MV-4-11 (cell line): ENCODE results near the gene ANXA4.
A peak's percentile ranks its signal among the peaks of the same experiment; 100 is the strongest.
"Not testable (repeated sequence)": the region's sequence is repeated elsewhere in the genome, so short reads cannot be mapped to it uniquely, and the experiment has no call there.

ENCODE experiments used
- DNase-seq: peaks from one replicate; lab custom pipeline; 2025; lab: John Stamatoyannopoulos, UW

The ANXA4 gene

DNA sequence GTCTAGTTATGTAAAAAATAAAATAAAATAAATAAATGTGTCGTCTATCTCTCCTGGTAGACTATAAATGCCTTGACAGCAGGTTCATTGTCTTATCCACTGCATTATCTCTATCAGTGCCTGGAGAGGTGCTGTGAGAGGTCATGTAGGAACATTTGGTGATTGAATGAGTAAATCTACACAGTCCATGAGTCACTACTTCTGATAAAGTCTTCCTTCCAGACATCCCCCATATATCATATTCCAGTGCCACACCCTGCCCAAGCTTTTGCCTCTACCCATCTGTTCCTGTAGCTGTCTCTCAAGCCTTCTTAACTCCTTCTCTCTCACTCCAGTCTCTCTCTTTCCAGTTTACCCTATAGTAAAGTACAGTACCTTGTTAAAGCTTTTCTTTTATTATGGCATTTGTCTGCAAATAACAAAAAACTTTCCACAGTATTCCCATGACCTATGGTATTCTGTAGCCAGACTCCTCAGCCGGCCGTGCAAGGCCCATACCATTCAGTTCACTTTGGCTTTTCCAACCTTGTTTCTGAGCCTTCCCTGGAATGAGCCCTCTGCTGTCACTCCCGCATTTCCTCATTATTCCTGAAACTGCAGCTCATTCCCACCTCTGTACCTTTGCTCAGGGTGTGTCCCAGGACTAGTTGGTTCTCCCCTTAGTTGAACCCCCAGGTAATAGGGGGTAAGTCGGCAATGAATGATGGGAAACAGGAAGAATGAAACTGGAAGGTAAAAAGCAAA lies 37.5 kb downstream of the ANXA4 start:
- DNase-seq: no peak

- DNase-seq: no peak
Observed at GRCh38 chr2:69780921-69781320, 39.0 kb downstream of the ANXA4 start.

GRCh38 chr2:69781321-69782248 lies 39.7 kb downstream of the ANXA4 start:
- DNase-seq: peak; percentile 11

DNA sequence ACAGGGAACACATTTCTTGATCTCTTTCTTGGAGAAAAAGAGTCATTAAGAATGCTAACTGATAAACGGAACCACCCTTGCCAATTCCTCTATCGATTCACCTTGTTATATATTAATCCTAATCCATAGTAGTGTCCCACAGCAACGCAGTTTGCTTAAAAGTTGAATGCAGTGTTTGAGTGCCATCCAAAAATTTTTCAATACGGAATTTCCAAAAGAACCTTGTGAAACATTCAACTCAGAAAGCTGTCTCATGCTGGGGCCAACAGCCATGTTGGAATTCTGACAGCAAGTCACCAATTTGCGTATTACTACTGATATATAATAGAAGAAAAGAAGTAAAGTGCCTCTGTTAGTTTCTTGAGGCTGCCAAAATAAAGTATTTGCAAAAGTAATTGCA lies 42.3 kb downstream of the ANXA4 start:
- no peak for DNase-seq

GRCh38 chr2:69785358-69785757 lies 43.4 kb downstream of the ANXA4 start:
- DNase-seq: no peak

DNA sequence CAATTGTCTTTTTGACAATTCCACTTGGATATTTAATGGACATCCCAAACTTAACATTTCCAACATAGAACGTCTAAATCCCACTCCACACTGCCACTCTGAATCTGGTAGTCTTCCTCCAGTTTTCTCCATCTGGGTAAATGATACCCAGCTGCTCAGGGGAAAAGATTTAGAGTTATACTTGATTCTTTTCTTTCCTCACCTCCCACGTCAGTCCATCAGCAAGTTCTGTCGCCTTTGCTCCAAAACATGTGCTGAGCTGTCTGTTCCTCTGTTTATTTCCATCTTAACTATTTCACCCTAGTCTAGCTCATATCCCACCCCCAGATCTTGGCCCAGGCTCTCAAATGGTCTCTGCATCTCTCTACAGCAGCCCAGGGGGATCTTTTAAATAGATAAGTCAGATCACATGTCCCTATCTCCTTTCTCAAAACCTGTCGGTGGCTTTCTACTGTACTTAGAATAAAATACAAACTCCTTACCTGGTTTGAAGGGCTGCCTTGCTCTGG lies 44.2 kb downstream of the ANXA4 start:
- DNase-seq: no peak

DNA sequence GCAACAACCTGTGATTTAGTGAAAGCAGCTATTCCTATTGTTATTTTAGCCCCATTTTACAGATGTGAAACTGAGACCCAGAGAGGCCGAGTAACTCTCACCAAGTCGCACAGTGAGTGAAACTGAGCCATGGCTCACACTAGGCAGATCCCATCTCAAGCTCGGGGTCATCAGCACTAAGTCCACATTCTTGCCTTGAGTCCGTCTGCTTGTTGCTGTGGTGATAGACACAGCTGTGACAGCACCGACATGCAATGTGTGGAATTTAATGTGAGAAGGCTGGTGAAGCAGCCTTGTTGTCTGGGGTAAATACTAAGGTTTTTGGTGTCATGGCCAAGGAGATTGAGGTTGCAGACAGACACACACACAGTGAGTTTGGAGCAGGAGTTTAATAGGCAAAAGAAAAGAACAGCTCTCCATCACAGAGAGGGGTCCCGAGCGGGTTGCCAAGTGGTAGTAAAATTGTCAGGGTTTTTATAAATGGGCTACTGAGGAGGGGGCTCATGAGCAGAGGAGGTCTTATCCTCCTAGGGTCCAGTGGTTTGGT lies 47.3 kb downstream of the ANXA4 start:
- DNase-seq: no peak

- DNase-seq: no peak
Observed at GRCh38 chr2:69789772-69790600, 48.1 kb downstream of the ANXA4 start.

- no peak for DNase-seq
Observed at GRCh38 chr2:69790601-69790959, 48.6 kb downstream of the ANXA4 start.

DNA sequence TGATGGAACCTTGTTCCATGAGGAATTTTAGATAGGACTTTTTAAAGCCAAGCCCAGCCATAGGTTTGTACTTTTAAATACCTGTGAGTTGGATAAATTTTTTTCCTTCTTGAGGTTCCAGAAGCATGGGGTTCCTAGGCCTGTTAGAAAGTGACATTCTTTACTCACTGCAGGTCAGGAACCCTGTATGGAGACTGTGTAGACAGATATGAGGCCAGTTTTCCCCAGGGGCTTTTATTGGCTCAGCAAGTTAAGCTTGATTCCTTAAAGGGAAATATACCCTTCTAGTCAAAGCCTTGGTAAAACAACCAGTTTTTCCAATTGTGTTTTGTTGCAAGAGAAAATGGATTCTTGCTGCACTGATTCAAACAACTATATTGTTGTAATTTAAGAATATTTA lies 49.1 kb downstream of the ANXA4 start:
- no peak for DNase-seq

DNA sequence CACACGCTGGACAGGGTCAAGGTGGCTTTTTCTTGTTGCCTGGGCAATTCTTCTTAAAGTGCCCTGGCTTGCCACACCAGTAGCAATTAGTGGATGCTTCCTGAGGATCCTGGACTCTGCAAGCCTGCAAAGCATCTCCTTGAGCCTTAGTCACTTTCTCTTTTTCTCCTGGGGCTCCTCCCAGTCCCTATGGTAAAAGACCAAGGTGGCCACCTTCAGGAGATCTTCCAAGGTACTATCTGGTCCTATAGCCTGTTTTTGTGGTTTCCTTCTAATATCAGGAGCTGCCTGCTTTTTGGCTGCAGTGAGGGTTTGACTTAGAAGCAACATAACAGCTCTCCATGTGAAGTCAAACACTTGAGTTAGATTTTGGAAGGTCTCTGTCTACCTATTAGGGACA lies 54.2 kb downstream of the ANXA4 start:
- DNase-seq: no peak

DNA sequence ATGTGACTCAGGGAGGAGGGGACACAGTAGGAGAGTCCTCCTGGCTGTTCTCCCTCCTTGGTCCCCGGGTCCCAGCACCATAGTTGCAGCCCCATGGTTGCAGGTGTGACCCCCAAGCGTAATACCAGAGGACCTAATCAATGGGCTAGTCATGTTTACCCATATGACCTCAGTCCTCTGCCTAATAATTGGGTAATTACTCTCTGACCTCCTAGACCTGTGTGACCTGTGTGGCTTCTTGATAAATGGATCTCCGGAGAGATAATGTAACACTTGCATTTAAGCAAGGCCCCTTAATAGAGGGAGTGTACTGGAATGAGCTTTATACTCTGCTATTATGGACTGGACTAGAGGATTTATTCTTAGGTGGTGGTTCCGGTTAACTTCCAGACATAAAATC lies 55.3 kb downstream of the ANXA4 start:
- no peak for DNase-seq

DNA sequence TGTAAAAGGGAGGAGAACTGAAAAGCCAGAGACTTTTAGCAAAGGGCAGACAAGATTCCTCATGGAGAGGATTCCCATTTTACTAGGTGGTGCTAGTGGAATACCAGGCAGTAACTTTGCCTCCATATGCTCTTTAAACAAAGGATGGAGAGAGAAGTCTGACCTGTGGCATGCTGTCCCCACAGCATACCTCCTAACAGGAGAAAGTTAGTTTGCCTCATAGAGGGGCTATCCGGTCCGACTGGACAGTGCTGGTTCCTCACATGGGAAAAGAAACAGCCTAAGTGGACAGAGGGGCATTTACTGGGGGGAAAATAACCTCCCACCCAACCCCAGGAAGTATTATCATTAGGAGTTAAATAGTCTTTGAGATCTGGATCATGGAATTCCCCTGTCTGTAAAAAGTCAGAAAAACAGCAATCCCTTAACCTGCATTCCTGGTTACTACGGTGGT lies 55.9 kb downstream of the ANXA4 start:
- DNase-seq: no peak

DNA sequence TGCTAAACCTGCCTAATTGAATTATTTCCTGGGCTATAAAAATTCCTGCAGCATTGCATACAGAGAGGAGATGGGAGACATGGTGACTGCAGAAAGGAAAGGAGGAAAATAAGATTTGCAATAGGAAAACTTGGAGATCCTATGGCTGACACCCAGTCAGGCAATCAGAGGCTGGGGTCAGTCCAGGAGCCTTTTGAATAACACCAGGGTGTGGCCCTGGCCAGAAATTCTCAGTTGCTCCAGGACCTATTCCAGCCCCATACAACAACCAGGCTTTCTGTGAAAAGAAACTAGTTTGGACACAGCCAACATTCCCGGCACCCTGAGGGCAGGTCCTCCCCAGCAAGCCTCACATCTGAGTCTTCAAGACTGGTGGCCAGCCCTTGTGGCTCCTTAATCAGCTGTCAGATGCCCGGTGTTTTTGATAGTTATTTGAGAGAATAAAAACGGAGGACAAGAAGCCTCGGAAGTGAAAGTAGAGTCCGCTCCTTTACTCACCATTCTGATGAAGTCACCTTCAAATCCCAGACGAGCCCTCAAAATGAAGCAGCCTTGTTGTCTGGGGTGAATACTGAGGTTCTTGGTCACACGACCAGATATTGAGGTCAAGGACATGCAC lies 56.5 kb downstream of the ANXA4 start:
- no peak for DNase-seq

- no peak for DNase-seq
Observed at GRCh38 chr2:69798909-69799526, 57.1 kb downstream of the ANXA4 start.

- DNase-seq: no peak
Observed at GRCh38 chr2:69801745-69802290, 59.9 kb downstream of the ANXA4 start.

GRCh38 chr2:69802781-69803367 lies 60.9 kb downstream of the ANXA4 start:
- not testable (repeated sequence) for DNase-seq

- no peak for DNase-seq
Observed at GRCh38 chr2:69804416-69804815, 62.5 kb downstream of the ANXA4 start.

DNA sequence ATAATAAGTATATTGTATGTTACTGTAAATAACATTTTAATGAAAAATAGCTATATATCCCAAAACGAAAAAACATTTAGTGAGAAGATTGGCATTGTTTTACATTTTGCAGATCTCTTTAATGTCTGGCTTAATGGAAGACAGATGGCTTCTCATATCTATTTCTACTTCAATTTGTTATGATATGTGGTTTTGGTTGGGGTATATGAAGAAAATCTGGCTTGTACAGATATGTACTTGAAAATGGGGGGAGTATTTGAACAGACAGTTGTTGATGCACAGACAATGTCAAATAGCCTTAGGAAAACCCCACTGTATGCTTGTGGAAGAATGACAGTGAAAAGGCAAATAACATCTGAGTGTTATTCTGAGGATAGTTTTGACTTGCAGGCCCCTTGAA lies 64.0 kb downstream of the ANXA4 start:
- no peak for DNase-seq

DNA sequence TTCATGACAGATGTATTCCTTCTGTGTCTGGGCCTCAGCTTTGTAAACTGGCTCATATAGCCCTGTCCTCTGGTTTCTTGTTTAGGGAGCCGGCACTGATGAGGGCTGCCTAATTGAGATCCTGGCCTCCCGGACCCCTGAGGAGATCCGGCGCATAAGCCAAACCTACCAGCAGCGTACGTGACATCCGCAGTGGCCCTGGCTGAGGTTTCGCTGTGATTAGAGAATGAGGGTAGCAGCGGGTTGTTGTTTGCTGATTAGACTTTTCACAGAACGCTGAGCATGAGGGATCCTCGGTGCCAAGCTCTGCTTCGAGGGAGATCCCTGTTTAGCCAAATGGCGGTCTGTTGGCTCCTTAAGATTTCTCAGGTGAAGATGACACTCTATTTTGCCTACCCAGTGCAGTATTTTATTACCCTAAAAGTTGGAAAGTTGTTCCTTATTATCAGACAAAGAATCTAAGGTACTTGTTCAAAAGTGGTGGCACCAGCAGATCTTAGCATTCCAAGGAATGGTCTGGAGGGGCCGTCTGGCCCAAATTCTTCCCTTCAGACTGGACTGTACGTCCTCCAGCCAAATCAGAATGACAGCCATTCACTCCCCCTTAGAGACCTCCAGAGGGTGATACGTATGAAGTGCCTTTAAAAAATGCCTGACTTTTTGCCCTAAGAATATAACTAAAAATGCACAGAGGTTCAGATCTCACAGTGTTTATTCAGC lies 66.0 kb downstream of the ANXA4 start:
- DNase-seq: no peak
